NCI-H2196 (cell line): Measurements from ENCODE around the gene INPP5A.

Experiments
- DNase-seq: peaks from one replicate; lab custom pipeline; 2025; ENCODE audit not compliant: unreplicated experiment; lab: John Stamatoyannopoulos, UW

Gene INPP5A

GRCh38 chr10:132654708-132655661 lies 117.4 kb downstream of the INPP5A start:
- peak; percentile 27 for DNase-seq

- DNase-seq, result no peak
These were observed 118.1 kb downstream of the INPP5A start for GRCh38 chr10:132655735-132656134.

- DNase-seq, result no peak
These were observed 118.9 kb downstream of the INPP5A start for GRCh38 chr10:132656283-132657126.

- no peak for DNase-seq
These were observed 119.6 kb downstream of the INPP5A start for GRCh38 chr10:132657127-132657706.

- no peak for DNase-seq
These were observed 120.2 kb downstream of the INPP5A start for GRCh38 chr10:132657748-132658147.

GRCh38 chr10:132658546-132659205 lies 121.1 kb downstream of the INPP5A start:
- DNase-seq, result no peak

- DNase-seq, result no peak
These were observed 121.9 kb downstream of the INPP5A start for GRCh38 chr10:132659206-132660091.

GRCh38 chr10:132660385-132660784 lies 122.8 kb downstream of the INPP5A start:
- DNase-seq, result no peak

GRCh38 chr10:132662186-132662920 lies 124.8 kb downstream of the INPP5A start:
- DNase-seq, result no peak

GRCh38 chr10:132663666-132664365 lies 126.2 kb downstream of the INPP5A start:
- DNase-seq, result no peak

GRCh38 chr10:132664407-132664806 lies 126.8 kb downstream of the INPP5A start:
- DNase-seq, result no peak

- DNase-seq, result no peak
These were observed 127.3 kb downstream of the INPP5A start for GRCh38 chr10:132664883-132665282.

GRCh38 chr10:132665946-132666704 lies 128.5 kb downstream of the INPP5A start:
- no peak for DNase-seq

GRCh38 chr10:132666705-132667341 lies 129.2 kb downstream of the INPP5A start:
- no peak for DNase-seq

- no peak for DNase-seq
These were observed 129.9 kb downstream of the INPP5A start for GRCh38 chr10:132667342-132668047.

GRCh38 chr10:132668048-132668394 lies 130.4 kb downstream of the INPP5A start:
- DNase-seq, result no peak
